Common myeloid progenitor, CD34-positive (primary cell): ENCODE data around the gene TRO. TPM values are rescaled to one million over a fixed set of nuclear protein-coding genes. Genes with fewer than 3 reads are reported as not detected.

Source experiments
- CTCF ChIA-PET: fragments of 350-600 bp; sonication (Branson Sonifier 250); formaldehyde crosslinking; loops from one replicate; lab custom pipeline; 2021; ENCODE audit warnings: antibody characterized with exemption; lab: Charles Lee
- POLR2A ChIA-PET: fragments of 350-600 bp; sonication (Branson Sonifier 250); formaldehyde crosslinking; loops from one replicate; lab custom pipeline; 2021; ENCODE audit warnings: antibody characterized with exemption; lab: Charles Lee
- DNase-seq, 3 donors: peaks; one replicate each; pipeline versions ENCODE4 v3.0.0 to v3.0.0-alpha.2; 2013
- H3K27ac ChIP-seq, 2 experiments: 1 replicate in 1 of 2; 2 replicates in 1 of 2; pipeline ENCODE4 v1.7.0; 2013; ENCODE audit warnings: inconsistent platforms in 2 of 2, low read length in 2 of 2, mild to moderate bottlenecking in 2 of 2, low read depth in 1 of 2, moderate library complexity in 1 of 2; ENCODE audit not compliant: severe bottlenecking in 2 of 2, insufficient read depth in 1 of 2, poor library complexity in 1 of 2
- H3K27me3 ChIP-seq, 5 experiments: replicated peaks in 2 of 5; 1 replicate in 3 of 5; 2 replicates in 2 of 5; pipeline versions ENCODE4 v1.6.1 to v1.7.0; 2013; ENCODE audit warnings: low read length in 4 of 5, mild to moderate bottlenecking in 2 of 5, moderate library complexity in 2 of 5, inconsistent platforms in 1 of 5; ENCODE audit not compliant: insufficient read depth in 5 of 5, control insufficient read depth in 4 of 5
- H3K36me3 ChIP-seq, 4 experiments: 1 replicate in 2 of 4; 2 replicates in 2 of 4; pipeline versions ENCODE4 v1.6.1 to v1.7.0; 2013; ENCODE audit warnings: low read length in 3 of 4, control low read depth in 1 of 4, mild to moderate bottlenecking in 1 of 4; ENCODE audit not compliant: control insufficient read depth in 4 of 4, insufficient read depth in 4 of 4
- H3K4me1 ChIP-seq, 4 experiments: 1 replicate in 3 of 4; 2 replicates in 1 of 4; pipeline versions ENCODE4 v1.6.1 to v1.7.1; 2013; ENCODE audit warnings: low read length in 3 of 4, mild to moderate bottlenecking in 3 of 4, control low read depth in 1 of 4, inconsistent platforms in 1 of 4, moderate library complexity in 1 of 4; ENCODE audit not compliant: control insufficient read depth in 4 of 4, insufficient read depth in 4 of 4; ENCODE audit errors: control extremely low read depth in 1 of 4
- H3K4me3 ChIP-seq, 7 experiments: 1 replicate in 4 of 7; 2 replicates in 3 of 7; pipeline versions ENCODE4 v1.5.1 to v1.7.0; 2013; ENCODE audit warnings: mild to moderate bottlenecking in 7 of 7, low read length in 6 of 7, moderate library complexity in 6 of 7, inconsistent platforms in 2 of 7, low read depth in 2 of 7, control low read depth in 1 of 7; ENCODE audit not compliant: insufficient read depth in 4 of 7, control insufficient read depth in 1 of 7; ENCODE audit errors: extremely low read depth in 1 of 7
- H3K9me3 ChIP-seq, 5 experiments: 1 replicate in 4 of 5; 2 replicates in 1 of 5; pipeline versions ENCODE4 v1.6.1 to v1.7.1; 2013; ENCODE audit warnings: low read length in 4 of 5, mild to moderate bottlenecking in 2 of 5, inconsistent platforms in 1 of 5, low read depth in 1 of 5, moderate library complexity in 1 of 5; ENCODE audit not compliant: control insufficient read depth in 4 of 5, insufficient read depth in 2 of 5; ENCODE audit errors: control extremely low read depth in 1 of 5
- WGBS: methylation state at CpG from one replicate; pipeline ENCODE4 v1.1.5; 2013; ENCODE audit not compliant: insufficient coverage; 5-methylcytosine and 5-hydroxymethylcytosine counted together
- polyA plus RNA-seq: library from polyadenylated mRNA; unstranded; fragments of 120-200 nt; gene quantifications from one replicate; pipeline ENCODE4 v1.2.1, GENCODE V29; 2013

The TRO gene, protein sequence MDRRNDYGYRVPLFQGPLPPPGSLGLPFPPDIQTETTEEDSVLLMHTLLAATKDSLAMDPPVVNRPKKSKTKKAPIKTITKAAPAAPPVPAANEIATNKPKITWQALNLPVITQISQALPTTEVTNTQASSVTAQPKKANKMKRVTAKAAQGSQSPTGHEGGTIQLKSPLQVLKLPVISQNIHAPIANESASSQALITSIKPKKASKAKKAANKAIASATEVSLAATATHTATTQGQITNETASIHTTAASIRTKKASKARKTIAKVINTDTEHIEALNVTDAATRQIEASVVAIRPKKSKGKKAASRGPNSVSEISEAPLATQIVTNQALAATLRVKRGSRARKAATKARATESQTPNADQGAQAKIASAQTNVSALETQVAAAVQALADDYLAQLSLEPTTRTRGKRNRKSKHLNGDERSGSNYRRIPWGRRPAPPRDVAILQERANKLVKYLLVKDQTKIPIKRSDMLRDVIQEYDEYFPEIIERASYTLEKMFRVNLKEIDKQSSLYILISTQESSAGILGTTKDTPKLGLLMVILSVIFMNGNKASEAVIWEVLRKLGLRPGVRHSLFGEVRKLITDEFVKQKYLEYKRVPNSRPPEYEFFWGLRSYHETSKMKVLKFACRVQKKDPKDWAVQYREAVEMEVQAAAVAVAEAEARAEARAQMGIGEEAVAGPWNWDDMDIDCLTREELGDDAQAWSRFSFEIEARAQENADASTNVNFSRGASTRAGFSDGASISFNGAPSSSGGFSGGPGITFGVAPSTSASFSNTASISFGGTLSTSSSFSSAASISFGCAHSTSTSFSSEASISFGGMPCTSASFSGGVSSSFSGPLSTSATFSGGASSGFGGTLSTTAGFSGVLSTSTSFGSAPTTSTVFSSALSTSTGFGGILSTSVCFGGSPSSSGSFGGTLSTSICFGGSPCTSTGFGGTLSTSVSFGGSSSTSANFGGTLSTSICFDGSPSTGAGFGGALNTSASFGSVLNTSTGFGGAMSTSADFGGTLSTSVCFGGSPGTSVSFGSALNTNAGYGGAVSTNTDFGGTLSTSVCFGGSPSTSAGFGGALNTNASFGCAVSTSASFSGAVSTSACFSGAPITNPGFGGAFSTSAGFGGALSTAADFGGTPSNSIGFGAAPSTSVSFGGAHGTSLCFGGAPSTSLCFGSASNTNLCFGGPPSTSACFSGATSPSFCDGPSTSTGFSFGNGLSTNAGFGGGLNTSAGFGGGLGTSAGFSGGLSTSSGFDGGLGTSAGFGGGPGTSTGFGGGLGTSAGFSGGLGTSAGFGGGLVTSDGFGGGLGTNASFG (N-terminal part only)
- 48.7 TPM for polyA plus RNA-seq

DNA sequence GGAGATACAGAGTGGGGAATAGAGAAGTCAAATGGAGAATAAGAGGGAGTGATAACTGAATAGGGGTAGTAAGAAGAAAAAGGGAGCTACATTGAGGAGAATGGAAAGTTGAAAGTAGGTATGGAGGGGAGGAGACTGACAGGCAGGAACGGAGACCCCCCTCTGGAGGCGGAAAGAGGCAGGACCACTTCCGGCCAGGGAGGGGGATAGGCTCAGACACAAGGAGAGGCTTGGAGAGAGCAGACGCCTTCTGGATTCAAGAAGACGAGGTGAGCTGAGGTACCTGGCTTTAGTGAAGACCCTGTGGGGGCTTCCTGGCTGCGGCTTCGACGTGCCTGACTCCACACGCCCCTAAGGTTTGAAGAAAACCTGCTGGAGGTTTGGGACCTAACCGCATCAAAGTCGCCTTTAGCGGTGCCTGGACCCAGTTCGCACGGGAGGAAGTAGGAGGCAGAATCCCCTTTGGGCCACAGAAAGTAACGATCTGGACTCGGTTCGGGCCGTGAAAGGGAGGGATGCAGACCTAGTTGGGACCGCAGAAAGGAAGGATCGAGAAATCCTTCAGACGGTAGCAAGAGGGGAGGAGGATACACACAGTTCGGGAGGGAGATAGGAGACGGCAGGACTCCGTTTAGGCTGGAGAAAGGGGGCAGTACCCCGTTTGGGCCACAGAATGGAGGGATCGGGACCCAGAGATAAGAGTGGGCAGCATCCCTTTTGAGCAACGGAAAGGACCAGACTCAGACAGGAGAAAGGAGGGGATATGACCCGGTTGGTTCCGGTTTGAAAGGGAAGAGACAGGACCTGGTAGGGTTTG, at the start of gene TRO:
Gene TRO (plus strand): TSS at position 215 of the 817 bp plus-strand sequence. CDS start 1,423 bp downstream, outside the sequence.
- POLR2A ChIA-PET = no interaction called here

DNA sequence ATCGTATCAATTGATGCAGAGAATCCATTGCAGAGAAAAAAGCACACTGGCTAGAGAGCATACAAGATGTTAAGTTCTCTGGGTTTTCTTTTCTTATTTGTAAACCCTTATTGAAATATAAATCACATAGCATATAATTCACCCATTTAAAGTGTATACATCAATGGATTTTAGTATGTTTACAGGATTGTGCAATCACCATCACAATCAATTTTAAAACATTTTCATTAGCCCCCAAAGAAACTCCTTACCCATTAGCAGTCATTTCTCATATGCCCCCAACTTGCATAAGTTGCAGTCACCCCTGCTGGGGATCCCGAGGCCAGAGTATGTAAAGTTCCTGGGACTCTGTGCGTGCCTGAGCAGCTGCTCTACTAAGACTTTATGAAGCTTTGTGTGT, 34.9 kb upstream of the TRO start:
- H3K4me1 ChIP-seq = no peaks in the 10 kb centered on the region
- POLR2A ChIA-PET = no interaction called here
- no peak for DNase-seq
- no peaks in the 10 kb centered on the region for H3K9me3 ChIP-seq
- 90% methylated on average over 2 of the region's 3 CpGs for WGBS
- H3K36me3 ChIP-seq = no peaks in the 10 kb centered on the region
- no peak overlapping the region for H3K4me3 ChIP-seq
- CTCF ChIA-PET = no interaction called here
- no peaks in the 10 kb centered on the region for H3K27me3 ChIP-seq
- no peak overlapping the region for H3K27ac ChIP-seq

More for the DNA sequence above, at the start of gene TRO:
- peak within 1 kb of the TSS; percentile 66 to 93 (median 75) for H3K4me3 ChIP-seq
- peaks cover 0 to 3% (median 0%) of the 10 kb centered on the region in 5 experiments for H3K9me3 ChIP-seq
- peak within 1 kb of the TSS in 1 of 2 experiments; percentile 65 for H3K27ac ChIP-seq
- CTCF ChIA-PET = no interaction called here
- 35% methylated on average over 29 of the region's 29 CpGs for WGBS
- peaks cover 0 to 15% (median 4%) of the 10 kb centered on the region in 4 experiments for H3K36me3 ChIP-seq
- DNase-seq = peak; percentile 22 to 52 (median 50)
- H3K27me3 ChIP-seq = no peaks in the 10 kb centered on the region
- peaks cover 0 to 11% (median 0%) of the 10 kb centered on the region in 4 experiments for H3K4me1 ChIP-seq

DNA sequence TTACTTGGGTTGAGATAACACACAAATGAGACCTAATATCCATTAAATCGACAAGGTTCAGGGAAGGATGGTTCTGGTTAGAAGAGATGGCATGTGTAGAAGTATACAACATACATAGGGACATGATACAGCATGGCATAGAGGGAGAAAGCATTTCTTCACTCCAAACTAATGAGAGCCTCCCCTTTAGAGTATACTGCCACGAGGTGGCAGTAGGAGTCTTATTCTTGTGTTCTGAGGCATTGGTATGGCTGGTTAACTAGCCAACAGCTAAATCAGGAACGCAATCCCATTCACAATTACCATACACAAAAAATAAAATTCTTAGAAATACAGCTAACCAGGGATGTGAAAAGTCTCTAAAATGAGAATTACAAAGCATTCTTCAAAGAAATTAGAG, 29.1 kb upstream of the TRO start:
- peak; percentile 29 to 58 (median 55) for DNase-seq
- Histone ChIP-seq H3K4me3 (no peak overlapping the region), H3K4me1 (no peaks in the 10 kb centered on the region), H3K27ac (no peak overlapping the region), H3K9me3 (no peaks in the 10 kb centered on the region), H3K27me3 (no peaks in the 10 kb centered on the region), H3K36me3 (no peaks in the 10 kb centered on the region)
- ChIA-PET POLR2A (interaction anchor here (0.6 kb wide), 1 partner anchor 534 kb away, joined by 3 read pairs; no protein-coding TSS in a partner anchor), CTCF (interaction anchor here (0.8 to 1.9 kb wide), 7 partner anchors 11 to 1357 kb away, joined by 3 to 7 read pairs (median 4); partner anchors contain the start of gene APEX2)
- no CpG with 5 or more reads among the region's 3 CpGs for WGBS

DNA sequence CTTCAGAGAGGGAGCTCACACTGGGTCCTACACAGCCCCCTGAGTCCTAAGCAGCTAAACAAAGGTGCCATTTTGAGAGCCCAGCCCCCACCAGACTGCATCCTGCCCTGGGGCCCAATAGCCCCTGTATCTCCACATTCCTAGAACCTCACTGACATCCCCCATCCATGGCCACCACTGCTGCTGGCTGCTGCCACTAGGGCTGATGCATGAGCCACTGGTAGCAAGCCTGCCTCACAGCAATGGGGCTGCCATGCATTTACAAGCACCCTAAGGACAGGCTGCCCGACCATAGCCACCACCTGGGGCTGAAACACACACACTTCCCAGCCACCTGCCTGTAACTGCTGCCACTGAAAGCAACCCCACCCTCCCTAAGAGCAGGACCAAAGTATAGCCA, 26.5 kb upstream of the TRO start:
- ChIA-PET POLR2A (no interaction called here), CTCF (interaction anchor here (1.3 kb wide), 1 partner anchor 163 kb away, joined by 6 read pairs; no protein-coding TSS in a partner anchor)
- H3K27ac ChIP-seq = no peak overlapping the region
- no peaks in the 10 kb centered on the region for H3K27me3 ChIP-seq
- H3K9me3 ChIP-seq = no peaks in the 10 kb centered on the region
- WGBS = 78% methylated on average over 1 of the region's 1 CpG
- no peak overlapping the region for H3K4me3 ChIP-seq
- no peaks in the 10 kb centered on the region for H3K4me1 ChIP-seq
- DNase-seq = no peak
- H3K36me3 ChIP-seq = no peaks in the 10 kb centered on the region

DNA sequence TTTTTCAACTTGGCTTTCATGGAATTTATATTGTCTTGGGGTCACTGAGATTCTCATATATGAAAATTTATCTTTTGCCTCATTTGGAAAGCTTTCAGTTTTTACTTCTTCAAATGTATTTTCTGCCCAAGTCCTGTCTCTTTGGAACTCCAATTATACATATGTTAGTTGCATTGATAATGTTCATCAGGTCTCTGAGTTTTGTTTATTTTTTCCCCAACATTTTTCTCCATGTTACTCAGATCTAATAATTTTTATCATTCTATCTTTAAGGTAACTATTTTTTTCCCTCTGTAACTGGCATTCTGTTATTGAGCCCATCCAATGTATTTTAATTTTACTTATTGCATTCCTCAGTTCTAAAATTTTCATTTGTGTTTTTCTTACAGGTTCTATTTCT, 10.7 kb upstream of the TRO start:
- H3K4me3 ChIP-seq = no peak overlapping the region
- no peaks in the 10 kb centered on the region for H3K36me3 ChIP-seq
- H3K9me3 ChIP-seq = no peaks in the 10 kb centered on the region
- ChIA-PET CTCF (interaction anchor here (0.7 kb wide), 1 partner anchor 590 kb away, joined by 3 read pairs; no protein-coding TSS in a partner anchor), POLR2A (no interaction called here)
- H3K4me1 ChIP-seq = no peaks in the 10 kb centered on the region
- no peaks in the 10 kb centered on the region for H3K27me3 ChIP-seq
- H3K27ac ChIP-seq = no peak overlapping the region
- no peak for DNase-seq
